Astrocyte (in vitro differentiated cells and primary cell): ENCODE measurements around the gene ENO2.

ENCODE experiments used
- EZH2 ChIP-seq: IDR thresholded peaks from 2 replicates; pipeline ENCODE4 v1.6.1; 2012; ENCODE audit warnings: mild to moderate bottlenecking, low read length, inconsistent platforms; ENCODE audit not compliant: insufficient read depth
- TF ChIP-seq, protein P1 (sequence below): IDR thresholded peaks from 2 replicates; pipeline ENCODE4 v1.5.1; 2011; ENCODE audit warnings: low read depth, mild to moderate bottlenecking, inconsistent platforms, low read length, moderate library complexity; ENCODE audit not compliant: insufficient read depth

DNA sequence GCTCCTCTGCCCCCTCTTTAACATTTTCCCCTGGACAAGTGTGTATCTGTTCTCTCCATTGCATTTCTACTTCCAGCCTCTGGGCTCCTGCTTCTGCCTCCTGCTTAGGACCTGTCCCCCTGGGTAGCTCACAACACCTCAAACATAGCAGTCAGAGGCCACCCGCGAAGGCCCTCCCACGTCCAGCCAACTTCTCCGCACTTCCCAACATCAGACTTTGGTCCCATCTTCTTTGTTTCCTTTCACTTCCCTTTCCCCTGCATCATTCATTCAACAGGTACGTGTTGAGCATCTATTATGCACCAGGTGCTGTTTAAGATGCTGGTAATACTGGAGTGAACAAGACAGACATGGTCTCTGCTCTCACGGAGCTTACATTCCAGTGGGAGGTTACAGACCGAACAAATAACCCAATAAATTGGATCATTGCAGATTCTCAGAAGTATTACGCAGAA lies 32.6 kb downstream of the ENO2 start:
- TF ChIP-seq EZH2, result no peak
- TF ChIP-seq, protein P1, sequence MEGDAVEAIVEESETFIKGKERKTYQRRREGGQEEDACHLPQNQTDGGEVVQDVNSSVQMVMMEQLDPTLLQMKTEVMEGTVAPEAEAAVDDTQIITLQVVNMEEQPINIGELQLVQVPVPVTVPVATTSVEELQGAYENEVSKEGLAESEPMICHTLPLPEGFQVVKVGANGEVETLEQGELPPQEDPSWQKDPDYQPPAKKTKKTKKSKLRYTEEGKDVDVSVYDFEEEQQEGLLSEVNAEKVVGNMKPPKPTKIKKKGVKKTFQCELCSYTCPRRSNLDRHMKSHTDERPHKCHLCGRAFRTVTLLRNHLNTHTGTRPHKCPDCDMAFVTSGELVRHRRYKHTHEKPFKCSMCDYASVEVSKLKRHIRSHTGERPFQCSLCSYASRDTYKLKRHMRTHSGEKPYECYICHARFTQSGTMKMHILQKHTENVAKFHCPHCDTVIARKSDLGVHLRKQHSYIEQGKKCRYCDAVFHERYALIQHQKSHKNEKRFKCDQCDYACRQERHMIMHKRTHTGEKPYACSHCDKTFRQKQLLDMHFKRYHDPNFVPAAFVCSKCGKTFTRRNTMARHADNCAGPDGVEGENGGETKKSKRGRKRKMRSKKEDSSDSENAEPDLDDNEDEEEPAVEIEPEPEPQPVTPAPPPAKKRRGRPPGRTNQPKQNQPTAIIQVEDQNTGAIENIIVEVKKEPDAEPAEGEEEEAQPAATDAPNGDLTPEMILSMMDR, result no peak
